Spleen (tissue), 7 donors: ENCODE results near the gene NFKBIL1.

Experiments
- POLR2A ChIP-seq, 3 donors: fragments of 450-650 bp; IDR thresholded peaks; one replicate each; pipeline ENCODE4 v1.5.1; 2017; ENCODE audit warnings: antibody characterized with exemption in 3 of 3, mild to moderate bottlenecking in 1 of 3
- POLR2AphosphoS5 ChIP-seq, 3 donors: sonication (generic); formaldehyde crosslinking; IDR thresholded peaks; one replicate each; pipeline ENCODE4 v1.5.1; 2017; ENCODE audit warnings: antibody characterized with exemption in 3 of 3
- TF ChIP-seq, protein P1 (sequence below), 11 experiments: fragments of 200-600 bp in 7 of 11; fragments of 450-650 bp in 4 of 11; sonication (generic) in 4 of 11; IDR thresholded peaks in 8 of 11; conservative IDR thresholded peaks in 3 of 11; 1 replicate in 7 of 11; 2 replicates in 4 of 11; pipeline versions ENCODE4 v1.4.0 to v1.8.0; 2016 to 2021; ENCODE audit warnings: antibody characterized with exemption in 11 of 11, inconsistent platforms in 4 of 11, mild to moderate bottlenecking in 1 of 11
- donor health status: DM: no; HTN: no; CAD: no; lungs with moderate emphysema.
- donor health status: DM: no; HTN: no; CAD: no.
- donor health status: DM: no; HTN: no; CAD: no.

DNA sequence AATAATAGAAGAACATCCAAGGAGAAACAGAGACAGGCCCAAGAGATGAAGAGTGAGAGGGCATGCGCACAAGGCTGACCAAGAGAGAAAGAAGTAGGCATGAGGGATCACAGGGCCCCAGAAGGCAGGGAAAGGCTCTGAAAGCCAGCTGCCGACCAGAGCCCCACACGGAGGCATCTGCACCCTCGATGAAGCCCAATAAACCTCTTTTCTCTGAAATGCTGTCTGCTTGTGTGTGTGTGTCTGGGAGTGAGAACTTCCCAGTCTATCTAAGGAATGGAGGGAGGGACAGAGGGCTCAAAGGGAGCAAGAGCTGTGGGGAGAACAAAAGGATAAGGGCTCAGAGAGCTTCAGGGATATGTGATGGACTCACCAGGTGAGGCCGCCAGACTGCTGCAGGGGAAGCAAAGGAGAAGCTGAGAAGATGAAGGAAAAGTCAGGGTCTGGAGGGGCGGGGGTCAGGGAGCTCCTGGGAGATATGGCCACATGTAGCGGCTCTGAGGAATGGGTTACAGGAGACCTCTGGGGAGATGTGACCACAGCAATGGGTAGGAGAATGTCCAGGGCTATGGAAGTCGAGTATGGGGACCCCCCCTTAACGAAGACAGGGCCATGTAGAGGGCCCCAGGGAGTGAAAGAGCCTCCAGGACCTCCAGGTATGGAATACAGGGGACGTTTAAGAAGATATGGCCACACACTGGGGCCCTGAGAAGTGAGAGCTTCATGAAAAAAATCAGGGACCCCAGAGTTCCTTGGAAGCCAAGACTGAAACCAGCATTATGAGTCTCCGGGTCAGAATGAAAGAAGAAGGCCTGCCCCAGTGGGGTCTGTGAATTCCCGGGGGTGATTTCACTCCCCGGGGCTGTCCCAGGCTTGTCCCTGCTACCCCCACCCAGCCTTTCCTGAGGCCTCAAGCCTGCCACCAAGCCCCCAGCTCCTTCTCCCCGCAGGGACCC lies 27.0 kb downstream of the NFKBIL1 start:
- TF ChIP-seq, protein P1, sequence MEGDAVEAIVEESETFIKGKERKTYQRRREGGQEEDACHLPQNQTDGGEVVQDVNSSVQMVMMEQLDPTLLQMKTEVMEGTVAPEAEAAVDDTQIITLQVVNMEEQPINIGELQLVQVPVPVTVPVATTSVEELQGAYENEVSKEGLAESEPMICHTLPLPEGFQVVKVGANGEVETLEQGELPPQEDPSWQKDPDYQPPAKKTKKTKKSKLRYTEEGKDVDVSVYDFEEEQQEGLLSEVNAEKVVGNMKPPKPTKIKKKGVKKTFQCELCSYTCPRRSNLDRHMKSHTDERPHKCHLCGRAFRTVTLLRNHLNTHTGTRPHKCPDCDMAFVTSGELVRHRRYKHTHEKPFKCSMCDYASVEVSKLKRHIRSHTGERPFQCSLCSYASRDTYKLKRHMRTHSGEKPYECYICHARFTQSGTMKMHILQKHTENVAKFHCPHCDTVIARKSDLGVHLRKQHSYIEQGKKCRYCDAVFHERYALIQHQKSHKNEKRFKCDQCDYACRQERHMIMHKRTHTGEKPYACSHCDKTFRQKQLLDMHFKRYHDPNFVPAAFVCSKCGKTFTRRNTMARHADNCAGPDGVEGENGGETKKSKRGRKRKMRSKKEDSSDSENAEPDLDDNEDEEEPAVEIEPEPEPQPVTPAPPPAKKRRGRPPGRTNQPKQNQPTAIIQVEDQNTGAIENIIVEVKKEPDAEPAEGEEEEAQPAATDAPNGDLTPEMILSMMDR (IDR thresholded peaks at IDR 0.05 in 8 of 11, conservative IDR thresholded peaks at IDR 0.05 in 3 of 11): no peak
- TF ChIP-seq POLR2AphosphoS5 (IDR thresholded peaks at IDR 0.05): no peak
- no peak for TF ChIP-seq POLR2A (IDR thresholded peaks at IDR 0.05)
